DLD1 (cell line): ENCODE data around the gene DDX25.
"Not testable (repeated sequence)": the region's sequence is repeated elsewhere in the genome, so short reads cannot be mapped to it uniquely, and the experiment has no call there.

Experiments
- in situ Hi-C: cut with HindIII; loops from 2 replicates; pipeline ENCODE4 v1.10.0; 2017; ENCODE audit warnings: low sequenced_read_pairs

Gene DDX25

GRCh38 chr11:125903711-125904659, at the start of gene DDX25:
Gene DDX25, plus strand, starts transcription at chr11:125904508. Its CDS starts 10 bp downstream, at chr11:125904518.
- in situ Hi-C loops, result no loop called here

GRCh38 chr11:125857670-125858069, 46.6 kb upstream of the DDX25 start:
- in situ Hi-C loops, result not testable (repeated sequence)

GRCh38 chr11:125862786-125863185, 41.5 kb upstream of the DDX25 start:
- in situ Hi-C loops, result not testable (repeated sequence)

GRCh38 chr11:125865354-125865753, 39.0 kb upstream of the DDX25 start:
- in situ Hi-C loops, result not testable (repeated sequence)

- in situ Hi-C loops, result no loop called here
Observed at GRCh38 chr11:125869521-125869920, 34.8 kb upstream of the DDX25 start.

GRCh38 chr11:125871391-125872137, 32.7 kb upstream of the DDX25 start:
- in situ Hi-C loops, result no loop called here

GRCh38 chr11:125872138-125872491, 32.2 kb upstream of the DDX25 start:
- in situ Hi-C loops, result no loop called here

GRCh38 chr11:125873881-125874555, 30.3 kb upstream of the DDX25 start:
- in situ Hi-C loops, result no loop called here

- in situ Hi-C loops, result no loop called here
Observed at GRCh38 chr11:125874556-125875124, 29.7 kb upstream of the DDX25 start.

GRCh38 chr11:125881291-125881690, 23.0 kb upstream of the DDX25 start:
- in situ Hi-C loops, result no loop called here

GRCh38 chr11:125883375-125883774, 20.9 kb upstream of the DDX25 start:
- in situ Hi-C loops, result no loop called here

- in situ Hi-C loops, result no loop called here
Observed at GRCh38 chr11:125886997-125887372, 17.3 kb upstream of the DDX25 start.

- in situ Hi-C loops, result no loop called here
Observed at GRCh38 chr11:125887373-125888324, 16.7 kb upstream of the DDX25 start, which contains the start of gene HYLS1. Gene HYLS1, plus strand, starts transcription at chr11:125887668. Its CDS starts 11,701 bp downstream, at chr11:125899369.

GRCh38 chr11:125890447-125891100, 13.7 kb upstream of the DDX25 start:
- in situ Hi-C loops, result no loop called here

- in situ Hi-C loops, result no loop called here
Observed at GRCh38 chr11:125892071-125892470, 12.2 kb upstream of the DDX25 start.

- in situ Hi-C loops, result no loop called here
Observed at GRCh38 chr11:125892994-125893393, 11.3 kb upstream of the DDX25 start.

GRCh38 chr11:125901872-125902271, 2.4 kb upstream of the DDX25 start:
- in situ Hi-C loops, result no loop called here

- in situ Hi-C loops, result no loop called here
Observed at GRCh38 chr11:125902277-125902926, 1.9 kb upstream of the DDX25 start.
